CD4-positive, alpha-beta T cell (primary cell): ENCODE results near the gene NTNG2. TPM values are rescaled to one million over a fixed set of nuclear protein-coding genes. Genes with fewer than 3 reads are reported as not detected.

ENCODE experiments used
- ATAC-seq: fragments of 200-7000 bp; cut with Tn5 transposase; one replicate; pipeline ENCODE4 v1.10.0; 2022; ENCODE audit warnings: mild to moderate bottlenecking; ENCODE audit not compliant: poor library complexity
- CTCF ChIA-PET: fragments of 350-600 bp; sonication (Branson Sonifier 250); formaldehyde crosslinking; loops from one replicate; lab custom pipeline; 2021; ENCODE audit warnings: antibody characterized with exemption, inconsistent platforms; lab: Charles Lee
- POLR2A ChIA-PET: fragments of 350-600 bp; sonication (Branson Sonifier 250); formaldehyde crosslinking; loops from one replicate; lab custom pipeline; 2021; ENCODE audit warnings: antibody characterized with exemption, inconsistent platforms; lab: Charles Lee
- DNase-seq, 14 experiments: peaks; one replicate each; pipeline ENCODE4 v3.0.0-alpha.2; 2013 to 2020; ENCODE audit warnings: mixed read lengths in 2 of 14
- H3K27ac ChIP-seq, 2 donors: one replicate each; pipeline versions ENCODE4 v1.5.1 to v1.7.0; 2013; ENCODE audit warnings: low read length in 2 of 2, low read depth in 1 of 2, mild to moderate bottlenecking in 1 of 2
- H3K27me3 ChIP-seq, 2 experiments: 1 replicate in 1 of 2; 2 replicates in 1 of 2; pipeline versions ENCODE4 v1.6.1 to v1.7.0; 2013; ENCODE audit warnings: low read length in 2 of 2, control low read depth in 1 of 2, mild to moderate bottlenecking in 1 of 2, moderate library complexity in 1 of 2; ENCODE audit not compliant: insufficient read depth in 2 of 2, control insufficient read depth in 1 of 2
- H3K36me3 ChIP-seq: one replicate; pipeline ENCODE4 v1.6.1; 2013; ENCODE audit warnings: low read length, control low read depth; ENCODE audit not compliant: insufficient read depth
- H3K4me1 ChIP-seq: one replicate; pipeline ENCODE4 v1.6.1; 2013; ENCODE audit warnings: low read length, control low read depth; ENCODE audit not compliant: insufficient read depth
- H3K4me3 ChIP-seq: one replicate; pipeline ENCODE4 v1.5.1; 2013; ENCODE audit warnings: mild to moderate bottlenecking, low read length, moderate library complexity
- H3K9me3 ChIP-seq, 2 experiments: 1 replicate in 1 of 2; 2 replicates in 1 of 2; pipeline versions ENCODE4 v1.6.1 to v1.7.0; 2013; ENCODE audit warnings: low read length in 2 of 2, mild to moderate bottlenecking in 2 of 2, control low read depth in 1 of 2, moderate library complexity in 1 of 2; ENCODE audit not compliant: control insufficient read depth in 1 of 2, insufficient read depth in 1 of 2
- H3K27ac Mint-ChIP-seq: one replicate; pipeline ENCODE4 v1.8.0; 2020; ENCODE audit warnings: mixed read lengths
- H3K27me3 Mint-ChIP-seq: one replicate; pipeline ENCODE4 v1.8.0; 2021; ENCODE audit warnings: mixed read lengths
- H3K36me3 Mint-ChIP-seq: one replicate; pipeline ENCODE4 v1.8.0; 2021; ENCODE audit warnings: low read depth, mixed read lengths
- H3K4me1 Mint-ChIP-seq: one replicate; pipeline ENCODE4 v1.8.0; 2021; ENCODE audit warnings: low read depth, mixed read lengths
- H3K4me3 Mint-ChIP-seq: one replicate; pipeline ENCODE4 v1.8.0; 2020; ENCODE audit warnings: mild to moderate bottlenecking, mixed read lengths
- H3K9me3 Mint-ChIP-seq: one replicate; pipeline ENCODE4 v1.8.0; 2020; ENCODE audit warnings: mixed read lengths
- CTCF ChIP-seq: fragments of 200-600 bp; IDR thresholded peaks from one replicate; pipeline ENCODE4 v1.8.0; 2022; ENCODE audit warnings: antibody characterized with exemption, mild to moderate bottlenecking
- intact Hi-C, 2 experiments: fragments of 100-400 bp; cut with DNase I in 1 of 2; cut with micrococcal nuclease in 1 of 2; formaldehyde crosslinking; loops; one replicate each; pipeline versions ENCODE4 v1.15.1 to v1.9.0; 2023 to 2025; cut with DNase I, micrococcal nuclease
- total RNA-seq, 174 experiments: library from RNA in 2 of 174; stranded (reverse) in 2 of 174; gene quantifications; one replicate each; pipeline ENCODE4 v1.2.3 and lab custom pipeline; 2021 to 2026

NTNG2 gene
- total RNA-seq, 2 experiments from 2014 or later = 2.2 to 2.6 TPM

DNA sequence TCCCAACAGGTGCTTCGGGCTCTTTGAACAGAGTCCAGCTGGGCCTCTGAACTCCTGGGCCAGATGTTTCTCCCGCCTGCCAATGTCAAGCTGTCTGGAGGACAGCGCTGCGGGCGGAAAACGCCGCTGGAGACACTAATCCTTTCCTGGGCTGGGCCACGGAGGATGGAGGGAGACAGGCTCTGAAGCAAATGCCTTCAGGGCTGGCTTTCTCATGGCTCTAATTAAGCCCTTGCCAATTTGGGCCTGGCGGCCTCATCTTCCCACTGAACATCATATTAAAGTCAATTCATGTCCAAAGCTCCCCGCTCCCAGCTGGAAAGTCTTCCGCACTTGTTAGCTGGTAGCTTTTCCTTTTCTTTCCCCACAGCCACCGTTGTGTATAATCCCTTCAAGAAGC lies 72.7 kb downstream of the NTNG2 start:
- intact Hi-C loops = no loop called here
- no peak for DNase-seq
- H3K9me3 Mint-ChIP-seq = no peaks in the 10 kb centered on the region

GRCh38 chr9:132235125-132235524 lies 73.3 kb downstream of the NTNG2 start:
- CTCF ChIA-PET = interaction anchor here (0.9 kb wide), 1 partner anchor 28 kb away, joined by 3 read pairs; no protein-coding TSS in a partner anchor

More for the DNA sequence above, 72.7 kb downstream of the NTNG2 start:
- Histone ChIP-seq H3K4me1 (peaks cover 10% of the 10 kb centered on the region), H3K9me3 (no peaks in the 10 kb centered on the region), H3K4me3 (no peak overlapping the region), H3K27me3 (no peaks in the 10 kb centered on the region), H3K27ac (no peak overlapping the region), H3K36me3 (no peaks in the 10 kb centered on the region)
- Mint-ChIP-seq H3K4me3 (no peak overlapping the region), H3K4me1 (peaks cover 6% of the 10 kb centered on the region), H3K36me3 (no peaks in the 10 kb centered on the region), H3K27me3 (no peaks in the 10 kb centered on the region), H3K27ac (no peak overlapping the region)
- TF ChIP-seq CTCF = no peak
- no peak for ATAC-seq
- ChIA-PET CTCF (interaction anchor here (0.9 kb wide), 1 partner anchor 28 kb away, joined by 3 read pairs; no protein-coding TSS in a partner anchor), POLR2A (no interaction called here)

DNA sequence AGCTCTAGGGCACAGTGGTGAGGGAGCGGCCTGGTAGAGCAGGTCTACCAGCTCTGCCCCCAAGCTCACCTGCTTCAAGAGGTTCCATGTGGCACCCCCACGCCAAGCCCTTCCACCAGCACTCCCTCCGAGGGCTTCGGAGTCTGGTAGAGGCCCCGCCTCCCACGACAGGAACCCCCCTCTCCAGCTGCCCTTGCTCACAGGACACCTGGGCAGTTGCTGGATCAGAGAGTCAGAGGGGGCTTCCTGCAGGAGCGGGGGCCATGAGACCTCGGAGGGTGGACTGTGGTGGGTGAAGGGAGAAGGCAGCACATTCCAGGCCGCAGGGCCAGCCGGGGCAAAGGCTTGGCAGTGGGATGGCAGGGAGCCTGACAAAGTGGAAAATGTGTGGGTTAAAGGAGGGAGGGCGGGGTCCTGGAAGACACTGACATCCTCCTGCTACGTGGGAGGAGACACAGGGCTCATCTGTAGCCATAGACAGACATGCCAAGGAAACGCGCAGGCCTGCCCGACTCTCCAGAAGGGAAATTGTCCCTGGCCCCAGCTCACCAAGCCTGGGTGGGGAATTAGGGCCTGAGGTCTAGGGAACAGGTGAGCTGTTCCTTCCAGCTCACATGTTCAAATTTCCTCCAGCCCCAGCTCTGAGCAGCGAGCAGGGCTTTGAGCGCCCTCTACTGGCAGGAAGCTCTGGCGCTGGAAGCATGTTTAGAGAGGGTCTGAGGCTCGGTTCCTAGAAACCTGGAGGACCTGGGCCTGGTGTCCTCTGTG lies 74.2 kb downstream of the NTNG2 start:
- peaks cover under 1% of the 10 kb centered on the region for H3K36me3 Mint-ChIP-seq
- Histone ChIP-seq H3K27ac (no peak overlapping the region), H3K4me1 (peaks cover 24% of the 10 kb centered on the region), H3K9me3 (no peaks in the 10 kb centered on the region), H3K36me3 (no peaks in the 10 kb centered on the region), H3K4me3 (no peak overlapping the region), H3K27me3 (no peaks in the 10 kb centered on the region)
- no peak overlapping the region for H3K27ac Mint-ChIP-seq
- peak; percentile 96 for TF ChIP-seq CTCF
- DNase-seq (peak; percentile 69 to 88 (median 78)), ATAC-seq (no peak)
- H3K27me3 Mint-ChIP-seq = no peaks in the 10 kb centered on the region
- POLR2A ChIA-PET = interaction anchor here (1.1 kb wide), 1 partner anchor 66 kb away, joined by 3 read pairs; no protein-coding TSS in a partner anchor
- H3K4me1 Mint-ChIP-seq = peaks cover 10% of the 10 kb centered on the region
- H3K9me3 Mint-ChIP-seq = no peaks in the 10 kb centered on the region
- peak overlapping the region; percentile 26 for H3K4me3 Mint-ChIP-seq
- intact Hi-C loops = loop anchor here (1.0 to 2.0 kb wide), 3 partner anchors 66 to 473 kb away; no protein-coding TSS in a partner anchor
- CTCF ChIA-PET = interaction anchor here (0.5 to 1.2 kb wide), 14 partner anchors 9 to 632 kb away, joined by 3 to 9 read pairs (median 4); no protein-coding TSS in a partner anchor

More at GRCh38 chr9:132235125-132235524, 73.3 kb downstream of the NTNG2 start:
- no peaks in the 10 kb centered on the region for H3K27me3 ChIP-seq
- ATAC-seq (no peak), DNase-seq (peak in 1 of 14 experiments; percentile 10)
- no peak overlapping the region for H3K4me3 ChIP-seq
- POLR2A ChIA-PET = no interaction called here
- no peaks in the 10 kb centered on the region for H3K9me3 ChIP-seq
- Mint-ChIP-seq H3K27ac (no peak overlapping the region), H3K9me3 (no peaks in the 10 kb centered on the region), H3K4me3 (no peak overlapping the region), H3K4me1 (peaks cover 6% of the 10 kb centered on the region), H3K27me3 (no peaks in the 10 kb centered on the region), H3K36me3 (no peaks in the 10 kb centered on the region)
- no peaks in the 10 kb centered on the region for H3K36me3 ChIP-seq
- intact Hi-C loops = no loop called here
- no peak for TF ChIP-seq CTCF
- no peak overlapping the region for H3K27ac ChIP-seq
- H3K4me1 ChIP-seq = peaks cover 16% of the 10 kb centered on the region
